NB4 (cell line): ENCODE data around the gene SLC7A7.
"Not testable (repeated sequence)": the region's sequence is repeated elsewhere in the genome, so short reads cannot be mapped to it uniquely, and the experiment has no call there.

Source experiments
- DNase-seq: peaks from one replicate; pipeline ENCODE4 v3.0.0; 2010; ENCODE audit warnings: low read depth
- H3K4me3 ChIP-seq: one replicate; pipeline ENCODE4 v1.5.1; 2011; ENCODE audit warnings: mild to moderate bottlenecking, low read depth, low read length, moderate library complexity
- MAX ChIP-seq: IDR thresholded peaks from 2 replicates; pipeline ENCODE4 v1.6.1; 2011; ENCODE audit warnings: low read depth, low read length
- MYC ChIP-seq: IDR thresholded peaks from 2 replicates; pipeline ENCODE4 v1.6.1; 2011; ENCODE audit warnings: low read depth, low read length
- POLR2A ChIP-seq: IDR thresholded peaks from 2 replicates; pipeline ENCODE4 v1.6.1; 2011; ENCODE audit warnings: mild to moderate bottlenecking; ENCODE audit not compliant: insufficient read length; ENCODE audit errors: extremely low read depth
- TF ChIP-seq, protein P1 (sequence below): IDR thresholded peaks from one replicate; pipeline ENCODE4 v1.5.1; 2012; ENCODE audit warnings: low read depth, low read length

Gene SLC7A7

DNA sequence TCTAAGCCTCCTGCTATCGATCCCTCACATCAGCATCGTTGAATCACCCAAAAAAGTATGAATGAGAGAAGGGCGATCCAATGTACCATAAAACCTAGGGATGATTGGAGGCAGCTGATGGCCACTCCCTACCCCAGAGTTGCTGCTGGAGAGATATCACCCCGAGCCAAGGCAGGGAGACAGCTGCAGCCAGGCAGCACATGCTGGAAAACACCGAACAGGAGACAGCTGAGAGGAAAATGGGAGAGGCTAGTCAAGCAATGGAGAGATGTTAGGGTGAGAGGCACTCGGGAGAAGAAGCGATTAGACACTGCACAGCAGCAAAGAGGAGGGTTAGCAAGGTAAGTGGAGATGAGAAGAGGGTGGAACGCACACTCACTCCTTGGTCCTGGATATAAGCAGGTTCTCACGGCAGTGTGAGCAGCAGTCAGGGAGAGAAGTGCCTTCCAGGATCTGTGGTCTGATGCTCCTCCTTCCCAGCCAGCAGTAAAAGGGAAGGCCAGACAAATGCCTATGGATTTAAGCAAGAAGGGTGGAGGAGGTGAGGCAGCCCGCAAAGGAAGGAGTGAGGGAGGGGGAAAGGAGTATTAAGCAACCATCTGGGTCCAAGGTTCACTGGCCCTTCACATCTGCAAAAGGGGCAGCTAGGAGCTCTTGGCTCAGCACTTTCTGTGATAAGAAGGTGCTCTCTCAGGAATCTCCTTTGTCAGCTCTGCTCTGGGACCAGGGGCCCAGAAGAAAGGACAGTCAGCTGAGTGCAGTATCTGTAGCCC lies at the start of gene SLC7A7:
TSS of gene SLC7A7 (minus strand) at position 495 of the 773 bp plus-strand sequence. CDS start 2,037 bp downstream, outside the sequence.
- H3K4me3 ChIP-seq = no peak within 1 kb of the TSS
- DNase-seq = peak; percentile 44

GRCh38 chr14:22864979-22865378 lies 49.7 kb upstream of the SLC7A7 start:
- H3K4me3 ChIP-seq = no peak overlapping the region
- no peak for DNase-seq
- TF ChIP-seq, protein P1, sequence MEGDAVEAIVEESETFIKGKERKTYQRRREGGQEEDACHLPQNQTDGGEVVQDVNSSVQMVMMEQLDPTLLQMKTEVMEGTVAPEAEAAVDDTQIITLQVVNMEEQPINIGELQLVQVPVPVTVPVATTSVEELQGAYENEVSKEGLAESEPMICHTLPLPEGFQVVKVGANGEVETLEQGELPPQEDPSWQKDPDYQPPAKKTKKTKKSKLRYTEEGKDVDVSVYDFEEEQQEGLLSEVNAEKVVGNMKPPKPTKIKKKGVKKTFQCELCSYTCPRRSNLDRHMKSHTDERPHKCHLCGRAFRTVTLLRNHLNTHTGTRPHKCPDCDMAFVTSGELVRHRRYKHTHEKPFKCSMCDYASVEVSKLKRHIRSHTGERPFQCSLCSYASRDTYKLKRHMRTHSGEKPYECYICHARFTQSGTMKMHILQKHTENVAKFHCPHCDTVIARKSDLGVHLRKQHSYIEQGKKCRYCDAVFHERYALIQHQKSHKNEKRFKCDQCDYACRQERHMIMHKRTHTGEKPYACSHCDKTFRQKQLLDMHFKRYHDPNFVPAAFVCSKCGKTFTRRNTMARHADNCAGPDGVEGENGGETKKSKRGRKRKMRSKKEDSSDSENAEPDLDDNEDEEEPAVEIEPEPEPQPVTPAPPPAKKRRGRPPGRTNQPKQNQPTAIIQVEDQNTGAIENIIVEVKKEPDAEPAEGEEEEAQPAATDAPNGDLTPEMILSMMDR = no peak

More for the DNA sequence above, at the start of gene SLC7A7:
- no peak for TF ChIP-seq MYC

DNA sequence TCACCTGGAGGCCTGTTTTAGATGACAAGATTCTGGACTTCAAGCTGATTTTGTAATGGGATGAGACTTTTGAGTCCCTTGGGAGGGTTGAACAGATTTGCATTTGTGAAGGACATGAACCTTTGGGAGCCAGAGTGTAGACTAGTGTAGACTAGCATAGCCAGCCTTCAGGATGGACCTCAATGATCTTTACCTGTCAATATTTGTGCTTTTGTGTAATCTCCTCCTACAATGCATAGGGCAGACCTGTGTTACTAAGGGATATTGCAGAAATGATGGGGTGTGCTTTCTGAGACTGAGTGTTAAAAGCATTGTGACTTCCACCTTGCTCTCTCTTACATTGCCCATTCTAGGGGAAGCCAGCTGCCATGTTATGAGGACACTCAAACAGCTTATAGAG lies 46.4 kb upstream of the SLC7A7 start:
- TF ChIP-seq MAX (no peak), MYC (no peak), POLR2A (no peak)
- TF ChIP-seq, protein P1 = no peak
- no peak for DNase-seq
- no peak overlapping the region for H3K4me3 ChIP-seq

DNA sequence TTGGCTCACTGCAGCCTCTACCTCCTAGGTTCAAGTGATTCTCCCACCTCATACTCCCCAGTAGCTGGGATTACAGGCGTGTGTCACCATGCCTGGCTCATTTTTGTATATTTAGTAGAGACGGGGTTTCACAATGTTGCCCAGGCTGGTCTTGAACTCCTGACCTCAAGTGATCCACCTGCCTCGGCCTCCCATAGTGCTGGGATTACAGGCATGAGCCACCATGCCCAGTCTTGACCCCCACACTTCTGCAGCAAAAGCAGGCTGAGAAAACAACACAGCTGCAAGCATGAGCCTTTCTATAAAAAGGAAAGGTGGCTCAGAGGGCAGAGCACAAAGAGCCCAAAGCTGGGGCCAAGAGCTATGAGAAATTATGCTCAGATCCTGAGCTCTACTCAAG lies 45.1 kb upstream of the SLC7A7 start:
- H3K4me3 ChIP-seq, DNase-seq: not testable (repeated sequence)

GRCh38 chr14:22856428-22856827 lies 41.2 kb upstream of the SLC7A7 start:
- TF ChIP-seq MYC = no peak
- no peak for TF ChIP-seq MAX
- TF ChIP-seq, protein P1 = no peak
- no peak for TF ChIP-seq POLR2A
- no peak for DNase-seq
- no peak overlapping the region for H3K4me3 ChIP-seq

- no peak for TF ChIP-seq MAX
- TF ChIP-seq POLR2A = no peak
- TF ChIP-seq, protein P1 = no peak
- no peak for TF ChIP-seq MYC
- DNase-seq = no peak
- no peak overlapping the region for H3K4me3 ChIP-seq
These were observed 39.9 kb upstream of the SLC7A7 start for GRCh38 chr14:22854963-22855724.

GRCh38 chr14:22854296-22854695 lies 39.1 kb upstream of the SLC7A7 start:
- not testable (repeated sequence) for DNase-seq, H3K4me3 ChIP-seq
